HCT116 (cell line): Measurements from ENCODE around the gene ZFHX3.

ENCODE experiments used
- EGR1 ChIP-seq: IDR thresholded peaks from 2 replicates; pipeline ENCODE4 v1.6.1; 2012; ENCODE audit warnings: low read depth
- EZH2 ChIP-seq: fragments of 200-600 bp; sonication (generic); IDR thresholded peaks from 2 replicates; pipeline ENCODE4 v1.6.1; 2017; ENCODE audit warnings: antibody characterized with exemption, mixed run types
- MAX ChIP-seq: IDR thresholded peaks from 2 replicates; pipeline ENCODE4 v1.6.1; 2012
- POLR2A ChIP-seq: IDR thresholded peaks from 2 replicates; pipeline ENCODE4 v1.7.0; 2011; ENCODE audit warnings: borderline replicate concordance; ENCODE audit not compliant: insufficient read depth, insufficient read length; ENCODE audit errors: extremely low read depth
- RAD21 ChIP-seq: IDR thresholded peaks from 2 replicates; pipeline ENCODE4 v1.6.1; 2012; ENCODE audit warnings: low read depth, mild to moderate bottlenecking
- SIN3A ChIP-seq: IDR thresholded peaks from 2 replicates; pipeline ENCODE4 v1.6.1; 2012; ENCODE audit warnings: low read depth
- TF ChIP-seq, protein P1 (sequence below), 3 experiments: fragments of 200-600 bp in 1 of 3; sonication (generic) in 1 of 3; IDR thresholded peaks in 2 of 3; conservative IDR thresholded peaks in 1 of 3; 2 replicates each; pipeline ENCODE4 v1.5.1; 2012 to 2017; ENCODE audit warnings: low read depth in 2 of 3, low read length in 2 of 3, antibody characterized with exemption in 1 of 3, borderline replicate concordance in 1 of 3, control low read depth in 1 of 3, mild to moderate bottlenecking in 1 of 3, mixed read lengths in 1 of 3, mixed run types in 1 of 3, moderate library complexity in 1 of 3; ENCODE audit not compliant: insufficient read depth in 1 of 3
- TF ChIP-seq, protein P2 (sequence below): IDR thresholded peaks from 2 replicates; pipeline ENCODE4 v1.6.1; 2012; ENCODE audit warnings: low read depth

GRCh38 chr16:73020409-73020884, 27.5 kb downstream of the ZFHX3 start:
- TF ChIP-seq, protein P1, sequence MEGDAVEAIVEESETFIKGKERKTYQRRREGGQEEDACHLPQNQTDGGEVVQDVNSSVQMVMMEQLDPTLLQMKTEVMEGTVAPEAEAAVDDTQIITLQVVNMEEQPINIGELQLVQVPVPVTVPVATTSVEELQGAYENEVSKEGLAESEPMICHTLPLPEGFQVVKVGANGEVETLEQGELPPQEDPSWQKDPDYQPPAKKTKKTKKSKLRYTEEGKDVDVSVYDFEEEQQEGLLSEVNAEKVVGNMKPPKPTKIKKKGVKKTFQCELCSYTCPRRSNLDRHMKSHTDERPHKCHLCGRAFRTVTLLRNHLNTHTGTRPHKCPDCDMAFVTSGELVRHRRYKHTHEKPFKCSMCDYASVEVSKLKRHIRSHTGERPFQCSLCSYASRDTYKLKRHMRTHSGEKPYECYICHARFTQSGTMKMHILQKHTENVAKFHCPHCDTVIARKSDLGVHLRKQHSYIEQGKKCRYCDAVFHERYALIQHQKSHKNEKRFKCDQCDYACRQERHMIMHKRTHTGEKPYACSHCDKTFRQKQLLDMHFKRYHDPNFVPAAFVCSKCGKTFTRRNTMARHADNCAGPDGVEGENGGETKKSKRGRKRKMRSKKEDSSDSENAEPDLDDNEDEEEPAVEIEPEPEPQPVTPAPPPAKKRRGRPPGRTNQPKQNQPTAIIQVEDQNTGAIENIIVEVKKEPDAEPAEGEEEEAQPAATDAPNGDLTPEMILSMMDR (IDR thresholded peaks at IDR 0.05 in 2 of 3, conservative IDR thresholded peaks at IDR 0.05 in 1 of 3; ENCODE audit: borderline replicate concordance in 1 of 3, insufficient read depth in 1 of 3, low read depth in 2 of 3, low read length in 2 of 3): no peak
- TF ChIP-seq RAD21: no peak
- TF ChIP-seq EZH2: no peak
- TF ChIP-seq, protein P2, sequence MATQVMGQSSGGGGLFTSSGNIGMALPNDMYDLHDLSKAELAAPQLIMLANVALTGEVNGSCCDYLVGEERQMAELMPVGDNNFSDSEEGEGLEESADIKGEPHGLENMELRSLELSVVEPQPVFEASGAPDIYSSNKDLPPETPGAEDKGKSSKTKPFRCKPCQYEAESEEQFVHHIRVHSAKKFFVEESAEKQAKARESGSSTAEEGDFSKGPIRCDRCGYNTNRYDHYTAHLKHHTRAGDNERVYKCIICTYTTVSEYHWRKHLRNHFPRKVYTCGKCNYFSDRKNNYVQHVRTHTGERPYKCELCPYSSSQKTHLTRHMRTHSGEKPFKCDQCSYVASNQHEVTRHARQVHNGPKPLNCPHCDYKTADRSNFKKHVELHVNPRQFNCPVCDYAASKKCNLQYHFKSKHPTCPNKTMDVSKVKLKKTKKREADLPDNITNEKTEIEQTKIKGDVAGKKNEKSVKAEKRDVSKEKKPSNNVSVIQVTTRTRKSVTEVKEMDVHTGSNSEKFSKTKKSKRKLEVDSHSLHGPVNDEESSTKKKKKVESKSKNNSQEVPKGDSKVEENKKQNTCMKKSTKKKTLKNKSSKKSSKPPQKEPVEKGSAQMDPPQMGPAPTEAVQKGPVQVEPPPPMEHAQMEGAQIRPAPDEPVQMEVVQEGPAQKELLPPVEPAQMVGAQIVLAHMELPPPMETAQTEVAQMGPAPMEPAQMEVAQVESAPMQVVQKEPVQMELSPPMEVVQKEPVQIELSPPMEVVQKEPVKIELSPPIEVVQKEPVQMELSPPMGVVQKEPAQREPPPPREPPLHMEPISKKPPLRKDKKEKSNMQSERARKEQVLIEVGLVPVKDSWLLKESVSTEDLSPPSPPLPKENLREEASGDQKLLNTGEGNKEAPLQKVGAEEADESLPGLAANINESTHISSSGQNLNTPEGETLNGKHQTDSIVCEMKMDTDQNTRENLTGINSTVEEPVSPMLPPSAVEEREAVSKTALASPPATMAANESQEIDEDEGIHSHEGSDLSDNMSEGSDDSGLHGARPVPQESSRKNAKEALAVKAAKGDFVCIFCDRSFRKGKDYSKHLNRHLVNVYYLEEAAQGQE: no peak
- TF ChIP-seq MAX: peak; percentile 59
- TF ChIP-seq EGR1: no peak
- no peak for TF ChIP-seq POLR2A
- no peak for TF ChIP-seq SIN3A
